Forelimb muscle (tissue), 1 donor: ENCODE measurements around the gene ISL2. TPM values are rescaled to one million over a fixed set of nuclear protein-coding genes. Genes with fewer than 3 reads are reported as not detected.

Experiments
- DNase-seq: peaks from one replicate; pipeline ENCODE4 v3.0.0-alpha.2; 2013; ENCODE audit warnings: low read depth
- polyA plus RNA-seq: library from polyadenylated mRNA; unstranded; fragments of 120-200 nt; gene quantifications from one replicate; pipeline ENCODE4 v1.2.1, GENCODE V29; 2013; ENCODE audit not compliant: insufficient read length

ISL2 gene
- polyA plus RNA-seq, 1 donor: not detected

DNA sequence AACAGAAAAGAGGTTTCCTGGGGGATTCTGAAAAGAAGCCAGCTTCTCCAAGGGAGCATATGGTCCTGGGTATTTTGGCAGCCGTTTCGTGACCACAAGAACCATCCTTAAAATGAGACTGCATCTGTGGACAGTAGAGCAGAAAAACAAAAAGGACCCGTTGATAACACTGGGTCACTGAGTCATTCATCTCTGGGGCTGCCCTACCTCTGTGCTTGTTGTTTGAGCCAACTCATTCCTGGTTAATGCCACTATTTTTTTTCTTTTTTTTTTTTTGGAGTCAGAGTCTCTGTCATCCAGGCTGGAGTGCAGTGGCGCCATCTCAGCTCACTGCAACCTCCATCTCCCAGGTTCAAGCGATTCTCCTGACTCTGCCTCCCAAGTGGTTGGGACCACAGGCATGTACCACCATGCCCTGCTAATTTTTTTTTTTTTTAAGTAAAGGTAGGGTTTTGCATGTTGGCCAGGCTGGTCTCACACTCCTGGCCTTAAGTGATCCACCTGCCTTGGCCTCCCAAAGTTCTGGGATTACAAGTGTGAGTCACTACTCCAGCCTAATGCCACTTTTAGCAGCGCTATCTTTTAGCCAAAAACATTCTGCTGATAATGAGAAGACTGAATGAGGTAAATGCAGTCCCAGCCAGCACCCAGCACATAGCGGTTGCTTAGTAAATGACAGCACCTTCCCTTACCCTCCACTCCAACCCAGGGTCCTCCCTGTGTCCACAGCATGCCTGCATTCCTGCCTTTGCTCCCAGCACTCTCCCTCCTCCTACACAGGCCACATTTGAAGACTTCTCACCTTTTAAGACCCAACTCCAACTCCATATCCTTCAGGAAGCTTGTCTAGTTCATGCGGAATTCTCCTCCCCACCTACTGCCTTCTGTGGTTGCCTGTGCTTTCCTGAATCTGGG lies 9.1 kb upstream of the ISL2 start:
- DNase-seq: no peak

DNA sequence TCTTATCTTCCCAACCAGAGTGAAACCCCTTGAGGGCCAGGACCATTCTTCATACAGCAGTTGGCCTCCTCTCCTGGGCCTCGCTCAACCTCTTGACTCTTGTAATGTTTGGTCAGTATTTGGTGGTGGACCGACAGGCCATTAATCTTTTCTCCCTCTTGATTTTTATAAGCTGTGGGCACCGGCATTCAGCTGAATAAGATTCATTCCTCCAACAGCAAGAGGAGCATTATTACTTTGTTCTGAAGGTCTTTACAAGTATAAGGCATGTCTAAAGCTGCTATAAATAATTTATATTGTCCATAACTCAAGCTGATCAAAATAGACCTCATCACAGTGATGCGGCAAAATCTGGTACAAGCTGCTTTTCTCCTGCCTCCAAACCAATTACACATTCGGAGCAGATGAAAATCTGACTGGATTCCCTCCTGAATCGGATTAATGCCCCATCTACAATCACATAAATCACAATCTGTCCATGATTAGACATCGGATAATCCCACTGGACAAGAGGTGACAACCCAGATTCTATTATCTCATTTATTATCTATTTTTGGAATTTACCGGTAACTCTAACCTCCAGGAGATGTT lies 8.4 kb upstream of the ISL2 start:
- no peak for DNase-seq

DNA sequence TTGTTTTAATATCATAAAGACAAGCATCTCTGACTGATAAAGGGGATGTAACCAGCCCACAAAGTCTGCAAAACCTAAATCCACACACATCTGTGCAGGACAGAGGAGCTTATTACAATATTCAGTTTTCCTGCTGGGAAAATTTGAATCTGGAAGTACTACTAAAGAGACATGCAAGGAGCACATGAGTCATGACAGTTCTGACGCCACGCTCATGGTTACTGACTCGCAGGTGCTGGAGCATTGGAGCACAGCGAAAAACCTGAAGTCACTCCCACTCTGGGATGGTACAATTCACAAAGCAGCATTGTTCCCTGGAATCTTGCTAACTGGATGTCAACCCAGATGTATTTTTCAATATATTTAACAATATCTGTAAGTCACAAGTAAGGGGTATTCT lies 7.6 kb upstream of the ISL2 start:
- no peak for DNase-seq

DNA sequence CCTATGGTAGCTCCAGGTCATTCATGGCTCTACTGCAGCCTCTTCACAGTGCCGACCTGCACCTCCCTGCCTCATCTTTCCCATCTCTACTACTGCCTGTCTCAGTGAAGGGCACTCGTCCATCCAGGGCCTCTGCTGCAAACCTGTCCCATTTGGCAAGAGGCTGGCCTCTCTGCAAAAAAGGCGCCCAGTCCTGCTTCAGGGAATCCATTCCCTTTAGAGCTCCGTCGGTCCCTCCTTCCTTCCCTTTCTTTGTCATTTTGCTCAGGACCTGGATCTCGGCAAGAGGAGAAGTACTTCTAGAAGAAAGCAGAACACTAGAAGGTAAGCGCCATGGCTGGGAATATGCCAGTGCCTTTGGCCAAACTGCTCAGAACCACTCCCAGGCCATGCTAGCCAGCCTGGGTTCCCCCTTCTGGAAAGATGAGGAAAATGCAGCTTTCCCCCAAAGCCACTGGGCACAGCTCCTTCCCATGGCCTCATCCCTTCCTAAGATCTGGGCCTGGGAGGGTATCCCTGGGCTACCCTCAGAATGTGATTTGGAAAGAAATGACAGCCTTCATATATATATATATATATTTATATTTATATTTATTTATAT lies 6.4 kb upstream of the ISL2 start:
- no peak for DNase-seq

DNA sequence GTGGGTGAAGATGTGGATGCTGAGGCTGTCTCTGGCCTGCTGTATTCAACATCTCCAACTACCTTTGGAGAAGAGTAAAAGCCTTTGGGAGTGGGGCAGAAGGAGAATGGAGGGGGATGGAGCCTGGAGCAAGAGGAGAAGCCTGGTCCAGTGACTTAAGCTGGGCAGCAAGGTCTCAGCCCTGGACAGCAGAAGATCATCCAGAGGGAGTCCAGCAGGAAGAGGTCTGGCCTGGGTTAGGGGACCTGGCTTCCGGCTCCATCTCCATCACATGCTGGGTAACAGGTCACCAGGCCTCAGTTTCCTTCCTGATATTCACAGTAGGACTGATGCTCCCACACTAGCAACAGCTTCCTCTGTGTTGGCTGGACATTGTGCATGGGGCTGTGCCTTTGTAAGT lies 3.8 kb upstream of the ISL2 start:
- DNase-seq: no peak

DNA sequence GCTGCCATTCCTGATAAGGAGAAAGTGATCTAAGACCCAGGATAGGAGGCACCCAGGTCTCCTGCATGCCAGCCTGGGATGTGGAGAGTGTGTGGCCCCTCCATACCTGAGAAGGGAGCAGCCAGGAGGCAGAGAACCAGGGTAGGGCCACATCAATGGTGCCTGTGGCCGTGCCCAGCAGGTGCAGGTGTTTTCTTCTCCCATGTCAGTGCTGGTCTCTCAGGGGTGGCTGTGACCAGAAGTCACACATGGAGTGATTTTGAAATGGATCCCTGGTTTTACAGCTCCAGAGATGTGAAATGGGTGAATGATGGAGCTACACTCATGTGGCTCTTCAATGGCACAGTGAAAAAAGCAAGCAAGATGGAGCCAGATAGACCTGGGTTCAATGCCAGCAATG lies 3.3 kb upstream of the ISL2 start:
- DNase-seq: no peak

DNA sequence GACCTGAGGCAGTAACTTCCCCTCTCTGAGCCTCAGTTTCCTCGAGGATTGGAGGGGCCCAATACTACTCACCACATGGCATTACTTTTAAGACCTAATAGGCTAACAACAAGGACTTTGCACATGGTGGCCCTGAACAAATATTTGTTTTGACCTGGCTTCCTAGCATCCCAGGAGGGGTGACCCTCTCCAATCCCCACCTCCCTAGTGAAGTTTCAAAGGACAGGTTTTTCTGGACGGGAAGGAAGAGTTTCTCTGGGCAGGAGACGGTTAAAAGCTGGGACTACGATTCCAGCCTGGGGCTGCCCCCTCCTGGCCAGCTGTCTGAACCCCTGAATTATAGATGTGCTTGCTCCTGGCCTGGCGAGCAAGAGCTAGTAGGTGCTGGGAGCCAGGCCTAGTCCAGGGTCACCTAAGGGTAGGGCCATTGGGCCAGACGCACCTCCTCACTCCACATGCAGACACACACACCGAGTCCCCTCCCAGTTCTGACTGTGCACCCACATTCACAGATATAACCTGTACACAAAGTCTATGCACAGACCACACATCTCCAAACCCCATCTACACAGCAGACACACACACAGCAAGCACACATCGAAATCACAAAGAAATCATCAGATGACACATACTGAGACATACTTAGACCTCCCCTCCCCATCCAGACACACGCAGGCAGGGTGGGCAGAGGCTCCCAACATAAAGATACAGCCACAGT lies 2.7 kb upstream of the ISL2 start:
- DNase-seq: no peak

DNA sequence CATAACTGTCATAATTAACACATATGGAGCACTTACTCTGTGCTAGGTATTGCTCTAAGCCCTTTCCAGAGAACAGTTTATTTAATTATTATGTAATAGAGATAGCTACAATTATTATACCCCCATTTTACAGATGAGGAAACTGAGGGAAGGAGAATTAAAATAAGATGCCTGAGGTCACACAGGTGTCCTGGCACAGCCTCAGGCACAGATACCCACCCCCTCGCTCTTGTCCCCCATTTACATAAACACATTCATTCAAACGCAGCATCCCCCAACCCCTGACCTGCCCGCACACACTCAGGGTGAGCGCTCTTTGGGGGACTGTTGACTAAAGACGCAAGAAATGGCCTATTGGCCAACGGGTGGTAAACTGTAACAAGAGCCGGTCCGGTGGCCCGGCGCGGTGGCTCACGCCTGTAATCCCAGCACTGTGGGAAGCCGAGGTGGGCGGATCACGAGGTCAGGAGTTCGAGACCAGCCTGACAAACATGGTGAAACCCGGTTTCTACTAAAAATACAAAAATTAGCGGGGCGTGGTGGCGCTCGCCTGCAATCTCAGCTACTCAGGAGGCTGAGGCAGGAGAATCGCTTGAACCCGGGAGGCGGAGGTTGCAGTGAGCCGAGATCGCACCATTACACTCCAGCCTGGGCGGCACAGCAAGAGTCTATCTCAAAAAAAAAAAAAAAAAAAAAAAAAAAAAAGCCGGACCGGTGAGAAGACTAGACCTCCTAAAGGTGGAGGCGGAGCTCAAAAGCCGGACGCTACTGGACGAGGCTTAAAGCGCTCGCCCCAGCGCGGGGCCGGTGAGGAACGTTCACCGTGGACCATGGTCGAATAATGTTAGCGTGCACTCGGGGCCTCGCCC lies 1.9 kb upstream of the ISL2 start:
- DNase-seq: no peak

DNA sequence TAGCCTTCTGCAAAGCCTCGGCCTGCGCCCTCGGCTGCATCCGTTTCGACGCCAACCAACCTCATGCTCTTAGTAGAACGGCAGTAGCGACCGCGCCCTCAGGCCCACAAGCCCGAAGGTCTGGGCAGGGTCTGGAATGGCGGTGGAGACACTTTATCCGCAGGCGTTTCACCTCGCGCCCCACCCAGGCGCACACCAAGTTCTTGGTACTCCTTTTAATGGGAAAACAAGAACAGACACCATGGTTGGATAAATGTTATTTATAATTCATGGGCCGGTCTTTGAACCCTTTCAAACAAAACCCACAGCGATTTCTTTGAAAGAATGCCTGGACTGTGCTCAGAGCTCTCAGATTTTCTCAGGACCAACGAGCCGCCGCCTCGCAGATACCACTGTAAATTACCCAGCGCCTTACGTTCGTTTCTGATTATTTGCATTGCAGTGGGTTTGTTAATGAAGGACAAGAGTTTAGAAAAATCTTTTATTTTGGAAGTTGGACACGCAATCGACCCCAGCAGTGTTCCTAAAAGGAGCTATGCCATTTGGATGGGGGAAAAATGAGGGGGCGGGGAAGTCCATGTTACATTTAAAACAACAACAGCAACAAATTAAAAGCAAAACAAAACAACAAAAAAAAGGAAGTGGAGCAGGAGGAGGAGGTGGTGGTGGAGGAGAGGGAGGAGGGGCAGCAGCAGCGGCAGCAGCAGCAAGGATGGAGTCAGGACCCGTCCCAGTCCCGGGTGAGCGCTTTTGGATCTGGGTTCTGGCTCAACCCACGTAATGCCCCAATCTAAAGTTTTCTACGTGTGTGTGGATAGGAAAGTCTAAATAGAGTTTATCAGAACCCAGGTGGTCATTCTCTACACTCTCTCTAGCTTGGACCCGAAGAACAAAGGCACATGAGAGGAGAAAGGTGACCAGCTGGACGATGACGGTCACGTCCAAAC lies 993 bp upstream of the ISL2 start:
- no peak for DNase-seq

DNA sequence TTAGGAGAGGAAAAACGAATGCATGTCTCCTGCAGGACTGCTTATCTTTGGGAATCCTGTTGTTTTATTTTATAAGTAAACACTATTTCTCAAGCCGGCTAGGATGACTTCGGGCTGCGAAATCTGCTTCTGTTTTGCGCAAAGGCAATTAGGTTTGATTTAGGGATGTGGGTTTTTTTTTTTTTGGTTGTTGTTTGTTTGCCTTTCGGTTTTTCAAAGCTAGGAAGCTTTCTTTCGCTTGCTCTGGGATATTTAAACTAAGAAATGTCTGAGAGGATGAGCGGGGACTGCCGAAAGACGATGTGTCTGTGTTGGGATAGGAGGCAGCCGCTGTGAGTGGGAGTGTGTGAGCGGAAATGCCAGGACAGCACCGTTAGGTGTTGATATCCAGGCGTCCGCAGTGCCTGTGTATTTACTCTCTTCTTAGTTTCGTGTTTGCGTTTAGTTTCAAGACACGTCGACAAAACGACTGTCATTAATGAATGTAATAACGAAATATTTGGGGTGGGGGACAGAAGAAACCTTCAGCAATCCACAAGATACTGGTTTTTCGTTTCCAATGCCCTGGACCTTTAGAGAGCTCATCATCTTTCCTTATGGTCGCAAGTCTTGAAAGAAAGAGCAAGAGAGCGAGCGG lies 604 bp downstream of the ISL2 start:
- DNase-seq: no peak

DNA sequence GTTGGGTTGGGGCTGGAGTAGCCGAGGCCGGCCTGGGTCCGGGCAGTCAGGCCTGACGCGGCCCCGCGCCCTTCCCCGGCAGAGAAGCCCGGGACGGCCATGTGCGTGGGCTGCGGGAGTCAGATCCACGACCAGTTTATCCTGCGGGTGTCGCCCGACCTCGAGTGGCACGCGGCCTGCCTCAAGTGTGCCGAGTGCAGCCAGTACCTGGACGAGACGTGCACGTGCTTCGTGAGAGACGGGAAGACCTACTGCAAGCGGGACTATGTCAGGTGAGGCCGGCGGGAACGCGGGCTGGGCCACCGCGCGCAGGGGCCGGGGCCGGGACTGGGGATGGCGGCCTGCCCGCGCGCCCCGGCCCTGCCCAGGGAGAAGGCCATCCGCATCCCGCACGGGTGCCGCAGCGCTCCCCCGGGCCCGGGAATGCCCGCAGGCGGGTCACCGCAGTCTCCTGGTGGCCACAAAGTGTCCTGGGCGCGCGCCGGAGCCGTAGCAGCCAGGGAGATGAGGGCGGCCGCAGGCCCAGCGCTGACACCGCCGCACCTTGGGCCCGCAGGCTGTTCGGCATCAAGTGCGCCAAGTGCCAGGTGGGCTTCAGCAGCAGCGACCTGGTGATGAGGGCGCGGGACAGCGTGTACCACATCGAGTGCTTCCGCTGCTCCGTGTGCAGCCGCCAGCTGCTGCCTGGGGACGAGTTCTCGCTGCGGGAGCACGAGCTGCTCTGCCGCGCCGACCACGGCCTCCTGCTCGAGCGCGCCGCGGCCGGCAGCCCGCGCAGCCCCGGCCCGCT lies 1.3 kb downstream of the ISL2 start:
- DNase-seq: no peak

DNA sequence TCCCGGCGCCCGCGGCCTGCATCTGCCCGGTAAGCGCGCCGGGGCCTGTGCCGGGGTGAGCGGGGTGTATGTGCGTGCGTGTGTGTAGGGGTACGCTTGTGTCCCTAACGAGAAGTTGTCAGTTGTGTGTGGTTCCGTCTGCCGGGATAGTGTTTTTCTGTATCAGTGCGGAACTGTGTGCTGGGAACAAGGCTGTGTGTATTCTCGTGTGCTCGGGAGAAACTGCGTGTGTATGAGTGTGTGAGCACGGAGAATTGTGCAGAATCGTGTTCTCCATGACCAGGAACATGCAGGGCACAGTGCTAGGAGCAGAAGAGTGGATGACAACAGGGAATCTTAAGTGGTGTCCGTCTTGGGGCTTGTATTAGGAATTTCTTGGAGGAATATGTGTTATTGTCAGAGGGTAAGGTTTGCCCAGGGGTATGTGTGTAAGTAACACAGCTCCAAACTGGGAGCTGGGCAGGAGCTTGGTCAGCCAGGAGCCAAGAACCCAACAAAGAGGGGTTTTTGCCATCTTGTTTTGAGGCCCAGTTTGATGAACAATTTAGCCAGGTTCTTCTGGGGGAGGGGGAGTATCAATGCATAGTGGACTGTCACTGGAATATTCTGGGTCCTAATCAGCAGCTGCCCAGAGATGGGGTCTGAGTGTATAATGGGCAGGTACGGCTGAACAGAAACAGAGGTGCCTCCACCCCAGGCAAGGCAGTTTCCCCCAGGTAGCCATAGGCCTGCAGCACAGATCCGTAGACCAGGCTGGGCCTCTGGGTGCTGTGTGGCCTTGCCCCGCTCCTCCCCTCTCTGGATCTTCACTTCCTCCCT lies 2.1 kb downstream of the ISL2 start:
- no peak for DNase-seq

DNA sequence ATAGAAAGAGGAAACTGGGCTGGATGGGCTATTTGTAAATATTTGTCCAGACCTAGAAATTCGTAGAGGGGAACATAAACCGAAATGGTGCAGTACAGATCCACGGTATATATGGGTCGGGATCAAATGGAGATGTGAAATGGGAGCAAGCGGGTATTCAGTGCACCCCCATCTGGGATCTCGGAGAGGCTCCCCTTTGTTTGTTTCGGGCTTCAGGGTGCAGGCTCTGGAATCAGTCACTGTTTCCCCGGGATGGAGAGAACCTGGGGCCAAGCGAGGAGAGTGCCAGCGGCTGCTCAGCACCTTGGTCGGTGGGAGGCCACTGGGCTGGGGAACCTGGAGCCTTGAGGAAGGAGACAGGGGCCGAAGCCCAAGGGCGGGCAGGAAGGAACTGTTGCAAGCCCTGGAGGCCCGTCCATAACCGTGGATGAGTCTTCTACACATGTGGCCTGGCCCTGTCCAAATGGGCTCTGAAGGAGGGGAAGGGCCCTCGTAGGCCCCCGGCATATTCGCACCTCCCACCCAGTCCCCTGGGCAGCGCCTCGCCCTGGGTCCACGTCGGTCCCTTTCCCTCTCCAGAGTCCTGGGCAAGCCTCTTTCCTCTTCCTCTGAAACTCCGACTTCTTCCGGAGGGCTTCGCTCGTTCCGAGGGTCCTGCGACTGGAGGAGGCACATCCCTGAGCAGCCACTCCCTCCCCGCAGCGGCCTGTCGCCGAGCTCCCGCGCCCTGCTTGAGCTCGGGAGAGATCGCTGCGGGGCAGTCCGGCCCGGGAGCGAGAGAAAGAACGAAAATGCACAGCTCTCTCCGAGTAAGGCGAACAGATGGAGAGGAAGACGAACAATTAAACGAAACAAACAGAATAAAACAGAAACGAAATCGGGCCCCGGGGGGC lies 3.0 kb downstream of the ISL2 start:
- no peak for DNase-seq

DNA sequence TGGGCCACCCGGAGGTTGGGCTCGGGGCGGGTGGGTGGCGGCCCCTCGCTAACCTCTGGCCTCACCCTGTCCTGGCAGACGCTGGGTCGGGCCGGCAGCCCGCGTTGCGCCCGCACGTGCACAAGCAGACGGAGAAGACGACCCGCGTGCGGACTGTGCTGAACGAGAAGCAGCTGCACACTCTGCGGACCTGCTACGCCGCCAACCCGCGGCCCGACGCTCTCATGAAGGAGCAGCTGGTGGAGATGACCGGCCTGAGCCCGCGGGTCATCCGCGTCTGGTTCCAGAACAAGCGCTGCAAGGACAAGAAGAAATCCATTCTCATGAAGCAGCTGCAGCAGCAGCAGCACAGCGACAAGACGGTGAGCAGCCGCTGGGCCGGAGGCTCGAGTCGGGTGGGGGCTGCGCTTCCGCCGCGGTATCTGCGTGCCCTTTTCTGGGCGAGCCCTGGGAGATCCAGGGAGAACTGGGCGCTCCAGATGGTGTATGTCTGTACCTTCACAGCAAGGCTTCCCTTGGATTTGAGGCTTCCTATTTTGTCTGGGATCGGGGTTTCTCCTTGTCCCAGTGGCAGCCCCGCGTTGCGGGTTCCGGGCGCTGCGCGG lies 3.7 kb downstream of the ISL2 start:
- no peak for DNase-seq

DNA sequence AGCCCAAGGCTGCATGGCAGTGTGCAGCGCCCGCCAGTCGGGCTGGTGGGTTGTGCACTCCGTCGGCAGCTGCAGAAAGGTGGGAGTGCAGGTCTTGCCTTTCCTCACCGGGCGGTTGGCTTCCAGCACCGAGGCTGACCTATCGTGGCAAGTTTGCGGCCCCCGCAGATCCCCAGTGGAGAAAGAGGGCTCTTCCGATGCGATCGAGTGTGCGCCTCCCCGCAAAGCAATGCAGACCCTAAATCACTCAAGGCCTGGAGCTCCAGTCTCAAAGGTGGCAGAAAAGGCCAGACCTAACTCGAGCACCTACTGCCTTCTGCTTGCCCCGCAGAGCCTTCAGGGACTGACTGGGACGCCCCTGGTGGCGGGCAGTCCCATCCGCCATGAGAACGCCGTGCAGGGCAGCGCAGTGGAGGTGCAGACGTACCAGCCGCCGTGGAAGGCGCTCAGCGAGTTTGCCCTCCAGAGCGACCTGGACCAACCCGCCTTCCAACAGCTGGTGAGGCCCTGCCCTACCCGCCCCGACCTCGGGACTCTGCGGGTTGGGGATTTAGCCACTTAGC lies 4.3 kb downstream of the ISL2 start:
- no peak for DNase-seq

DNA sequence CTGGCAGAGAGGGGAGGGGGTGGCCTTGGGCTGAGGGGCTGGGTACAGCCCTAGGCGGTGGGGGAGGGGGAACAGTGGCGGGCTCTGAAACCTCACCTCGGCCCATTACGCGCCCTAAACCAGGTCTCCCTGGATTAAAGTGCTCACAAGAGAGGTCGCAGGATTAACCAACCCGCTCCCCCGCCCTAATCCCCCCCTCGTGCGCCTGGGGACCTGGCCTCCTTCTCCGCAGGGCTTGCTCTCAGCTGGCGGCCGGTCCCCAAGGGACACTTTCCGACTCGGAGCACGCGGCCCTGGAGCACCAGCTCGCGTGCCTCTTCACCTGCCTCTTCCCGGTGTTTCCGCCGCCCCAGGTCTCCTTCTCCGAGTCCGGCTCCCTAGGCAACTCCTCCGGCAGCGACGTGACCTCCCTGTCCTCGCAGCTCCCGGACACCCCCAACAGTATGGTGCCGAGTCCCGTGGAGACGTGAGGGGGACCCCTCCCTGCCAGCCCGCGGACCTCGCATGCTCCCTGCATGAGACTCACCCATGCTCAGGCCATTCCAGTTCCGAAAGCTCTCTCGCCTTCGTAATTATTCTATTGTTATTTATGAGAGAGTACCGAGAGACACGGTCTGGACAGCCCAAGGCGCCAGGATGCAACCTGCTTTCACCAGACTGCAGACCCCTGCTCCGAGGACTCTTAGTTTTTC lies 4.9 kb downstream of the ISL2 start:
- DNase-seq: no peak
